GM18517 (cell line): ENCODE results near the gene DDX19B.
"Not testable (repeated sequence)": the region's sequence is repeated elsewhere in the genome, so short reads cannot be mapped to it uniquely, and the experiment has no call there.

ENCODE experiments used
- ATAC-seq: cut with Tn5 transposase; IDR thresholded peaks from one replicate; pipeline ENCODE4 v1.9.1; 2021; ENCODE audit warnings: mild to moderate bottlenecking, moderate library complexity; ENCODE audit not compliant: unreplicated experiment

Gene DDX19B

GRCh38 chr16:70287304-70287971 is 11.5 kb upstream of the DDX19B start:
- not testable (repeated sequence) for ATAC-seq

- peak; percentile 97 for ATAC-seq
These were observed 9.5 kb upstream of the DDX19B start, which contains the start of gene AARS1 for GRCh38 chr16:70289229-70290094. TSS of gene AARS1 (minus strand) at chr16:70289506. CDS start at chr16:70282763, 6,743 bp downstream.

- ATAC-seq = no peak
These were observed 8.0 kb upstream of the DDX19B start for GRCh38 chr16:70290949-70291519.

DNA sequence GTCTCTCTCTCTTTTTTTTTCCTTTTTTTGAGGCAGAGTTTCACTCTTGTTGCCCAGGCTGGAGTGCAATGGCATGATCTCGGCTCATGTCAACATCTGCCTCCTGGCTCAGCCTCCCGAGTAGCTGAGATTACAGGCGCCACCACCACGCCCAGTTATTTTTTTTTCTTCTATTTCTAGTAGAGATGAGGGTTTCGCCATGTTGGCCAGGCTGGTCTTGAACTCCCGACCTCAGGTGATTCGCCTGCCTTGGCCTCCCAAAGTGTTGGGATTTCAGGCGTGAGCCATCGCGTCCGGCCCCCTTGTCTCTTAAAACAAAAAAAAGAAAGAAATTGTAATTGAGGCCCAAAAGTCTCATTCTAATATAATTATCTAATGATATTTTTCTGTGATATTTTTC is 6.8 kb upstream of the DDX19B start:
- ATAC-seq = not testable (repeated sequence)

- ATAC-seq = no peak
These were observed 4.5 kb upstream of the DDX19B start for GRCh38 chr16:70294385-70295025.

GRCh38 chr16:70295634-70296033 is 3.4 kb upstream of the DDX19B start:
- no peak for ATAC-seq

DNA sequence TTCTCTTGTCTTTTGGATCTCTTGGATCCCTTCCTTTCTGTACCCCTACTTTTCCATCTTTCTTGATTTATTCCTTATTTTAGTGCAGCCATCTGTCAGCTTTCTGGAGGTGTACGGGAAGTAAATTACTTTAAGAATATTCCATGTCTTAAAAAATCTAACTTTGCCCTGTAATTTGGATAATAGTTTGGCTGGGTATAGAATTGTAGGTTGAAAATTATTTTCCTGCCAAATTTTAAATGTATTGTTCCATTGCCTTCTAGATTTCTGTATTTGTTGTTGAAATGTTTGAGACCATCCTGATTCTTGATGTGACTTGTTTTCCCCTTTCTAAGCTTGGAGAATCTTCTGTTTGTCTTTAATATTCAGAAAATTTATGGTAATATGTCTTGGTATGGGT is 2.1 kb downstream of the DDX19B start:
- no peak for ATAC-seq

GRCh38 chr16:70302745-70303144 is 3.8 kb downstream of the DDX19B start:
- ATAC-seq = no peak

- no peak for ATAC-seq
These were observed 6.0 kb downstream of the DDX19B start for GRCh38 chr16:70304892-70305448.

DNA sequence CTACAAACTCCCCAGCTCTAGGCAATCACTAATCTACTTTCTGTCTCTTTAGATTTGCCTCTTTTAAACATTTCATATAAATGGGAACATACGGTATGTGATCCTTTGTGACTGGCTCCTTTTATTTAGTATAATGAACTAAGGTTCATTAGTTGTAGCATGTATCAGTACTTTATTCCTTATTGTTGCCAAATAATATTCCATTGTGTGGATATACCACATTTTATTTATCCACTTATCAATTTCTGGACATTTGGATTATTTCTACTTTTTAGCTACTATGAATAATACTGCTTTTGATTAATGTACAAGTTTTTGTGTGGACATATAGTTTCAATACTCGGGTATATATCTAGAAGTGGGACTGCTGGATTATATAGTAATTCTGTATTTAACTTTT is 7.9 kb downstream of the DDX19B start:
- no peak for ATAC-seq

- not testable (repeated sequence) for ATAC-seq
These were observed 8.7 kb downstream of the DDX19B start for GRCh38 chr16:70307726-70308125.

GRCh38 chr16:70320121-70320520 is 21.1 kb downstream of the DDX19B start:
- no peak for ATAC-seq

GRCh38 chr16:70324998-70325747 is 26.2 kb downstream of the DDX19B start:
- ATAC-seq = no peak

DNA sequence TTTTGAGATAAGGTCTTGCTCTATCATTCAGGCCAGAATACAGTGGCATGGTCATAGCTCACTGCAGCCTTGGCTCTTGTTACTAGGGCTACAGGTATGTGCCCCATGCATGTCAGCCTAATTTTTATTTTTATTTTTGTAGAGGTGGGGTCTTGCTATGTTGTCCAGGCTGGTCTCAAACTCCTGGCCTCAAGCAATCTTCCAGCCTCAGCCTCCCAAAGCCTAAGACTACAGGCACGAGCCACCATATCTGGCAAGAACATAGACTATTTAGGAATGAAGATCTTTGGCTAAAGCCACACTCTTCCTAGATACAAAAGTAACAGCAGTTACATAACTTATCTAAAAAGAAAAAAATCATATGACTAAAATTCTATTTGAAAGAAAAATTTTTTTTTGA is 32.1 kb downstream of the DDX19B start:
- no peak for ATAC-seq

DNA sequence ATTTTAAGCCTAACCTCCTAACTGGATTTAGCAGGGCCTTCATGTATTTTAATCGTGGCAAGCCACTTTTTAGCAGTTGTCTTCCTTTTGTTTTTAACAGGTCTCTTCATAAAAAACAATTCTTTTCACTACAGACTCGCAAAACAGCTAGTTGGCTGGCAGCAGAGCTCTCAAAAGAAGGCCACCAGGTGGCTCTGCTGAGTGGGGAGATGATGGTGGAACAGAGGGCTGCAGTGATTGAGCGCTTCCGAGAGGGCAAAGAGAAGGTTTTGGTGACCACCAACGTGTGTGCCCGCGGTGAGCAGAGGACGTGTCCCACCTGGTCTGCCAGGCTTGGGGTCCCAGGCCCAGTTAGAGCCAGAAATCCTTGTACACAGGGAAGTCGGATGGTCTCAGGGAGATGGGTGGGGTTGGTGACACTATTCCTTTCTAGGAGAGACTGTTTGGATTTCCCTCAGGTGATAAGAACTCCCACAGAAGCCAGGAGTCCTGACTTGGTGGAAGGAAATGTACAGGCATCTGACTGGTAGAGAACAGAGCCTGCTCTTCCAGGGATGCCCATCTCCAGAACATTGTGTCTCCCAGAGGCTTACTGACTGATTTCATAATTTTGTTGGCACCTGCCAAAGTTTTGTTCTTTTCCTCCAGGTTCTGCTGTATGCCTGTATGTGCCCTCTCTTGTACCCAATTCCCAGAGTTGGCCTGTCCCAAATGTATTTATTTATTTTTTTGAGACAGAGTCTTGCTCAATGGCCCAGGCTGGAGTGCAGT is 32.8 kb downstream of the DDX19B start:
- no peak for ATAC-seq

DNA sequence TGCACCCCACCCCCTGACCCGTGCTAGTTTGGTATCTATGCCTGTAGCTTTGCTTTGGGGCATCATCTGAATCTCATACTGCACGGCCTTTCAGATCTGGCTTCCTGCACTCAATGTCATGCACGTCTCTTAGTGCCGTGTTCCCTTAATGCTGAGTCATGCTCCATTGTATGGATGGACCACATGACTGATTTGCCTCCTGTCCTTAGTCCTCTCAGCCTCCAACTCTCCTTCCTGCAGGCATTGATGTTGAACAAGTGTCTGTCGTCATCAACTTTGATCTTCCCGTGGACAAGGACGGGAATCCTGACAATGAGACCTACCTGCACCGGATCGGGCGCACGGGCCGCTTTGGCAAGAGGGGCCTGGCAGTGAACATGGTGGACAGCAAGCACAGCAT is 33.7 kb downstream of the DDX19B start:
- not testable (repeated sequence) for ATAC-seq

DNA sequence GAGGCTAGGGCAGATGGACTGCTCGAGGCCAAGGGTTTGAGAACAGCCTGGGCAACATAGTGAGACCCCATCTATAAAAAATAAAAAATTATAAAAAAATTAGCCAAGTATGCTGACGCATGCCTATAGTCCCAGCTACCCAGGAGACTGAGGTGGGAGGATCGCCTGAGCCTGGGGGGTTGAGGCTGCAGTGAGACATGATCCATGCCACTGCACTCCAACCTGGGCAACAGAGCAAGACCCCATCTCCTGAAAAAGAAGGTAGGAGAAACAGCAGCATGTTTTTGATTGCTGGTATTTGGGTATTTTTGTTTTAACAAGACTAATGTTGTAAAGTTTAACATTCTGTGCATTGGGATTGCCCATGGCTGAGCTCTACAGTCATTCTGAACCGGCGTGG is 38.8 kb downstream of the DDX19B start:
- no peak for ATAC-seq

DNA sequence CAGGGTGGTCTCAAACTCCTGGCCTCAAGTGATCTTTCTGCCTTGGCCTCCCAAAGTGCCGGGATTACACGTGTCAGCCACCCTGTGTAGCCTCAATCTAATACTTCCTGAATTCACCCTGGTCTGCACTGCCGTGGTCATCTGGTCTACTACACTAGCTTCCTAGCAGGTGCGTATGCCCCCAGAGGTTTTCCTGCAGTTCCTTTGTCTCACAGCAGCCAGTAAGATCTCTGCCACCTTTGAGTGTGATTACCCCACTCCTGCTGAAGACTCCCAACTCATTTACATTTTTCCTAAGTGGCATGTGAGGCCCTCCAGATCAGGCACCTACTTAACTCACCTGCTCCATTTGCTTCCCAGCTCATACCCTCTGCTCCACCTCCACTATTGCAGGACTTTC is 42.6 kb downstream of the DDX19B start:
- no peak for ATAC-seq

DNA sequence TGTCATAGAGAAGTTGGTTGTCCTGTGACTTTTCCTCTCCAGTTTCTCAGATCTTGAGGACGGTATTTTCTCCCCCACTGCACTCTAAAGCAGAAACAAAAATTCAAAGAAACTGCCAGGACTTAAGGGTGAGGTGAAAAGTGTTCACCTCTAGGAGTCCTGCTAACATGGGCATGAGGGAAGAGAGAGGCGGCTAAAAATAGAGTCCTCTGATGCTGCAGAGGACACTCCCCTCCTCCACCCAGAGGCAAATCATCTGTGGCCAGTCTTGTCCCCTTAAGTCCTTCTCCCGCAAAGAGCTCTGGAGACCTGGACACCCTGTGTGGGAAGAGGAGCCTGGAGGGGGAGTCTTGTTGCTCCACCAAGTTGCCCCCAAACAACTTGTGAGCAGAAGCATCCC is 43.0 kb downstream of the DDX19B start:
- no peak for ATAC-seq

DNA sequence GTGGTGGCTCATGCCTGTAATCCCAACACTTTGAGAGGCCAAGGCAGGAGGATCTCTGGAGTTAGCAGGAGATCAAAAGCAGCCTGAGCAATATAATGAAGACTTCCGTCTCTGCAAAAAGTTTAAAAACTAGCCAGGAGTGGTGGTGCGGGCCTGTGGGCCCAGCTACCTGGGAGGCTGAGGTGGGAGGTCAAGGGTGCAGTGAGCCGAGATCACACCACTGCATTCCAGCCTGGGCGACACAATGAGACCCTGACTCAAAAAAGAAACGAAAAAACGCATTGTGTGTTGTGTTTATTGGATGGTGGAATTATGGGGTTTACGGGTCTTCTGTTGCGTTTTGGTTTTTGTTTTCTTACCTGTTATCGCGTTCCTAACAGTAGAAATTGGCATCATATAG is 46.9 kb downstream of the DDX19B start:
- ATAC-seq = no peak
